Stomach smooth muscle (tissue), 2 donors: ENCODE results near the gene MYT1.

Experiments used
- H3K27ac ChIP-seq: one replicate; pipeline ENCODE4 v1.7.0; 2013; ENCODE audit warnings: mild to moderate bottlenecking, low read length, inconsistent platforms
- H3K27me3 ChIP-seq, 2 donors: one replicate each; pipeline ENCODE4 v1.7.0; 2013; ENCODE audit warnings: low read length in 2 of 2; ENCODE audit not compliant: insufficient read depth in 2 of 2, control insufficient read depth in 1 of 2
- H3K36me3 ChIP-seq, 2 donors: one replicate each; pipeline ENCODE4 v1.7.0; 2013; ENCODE audit warnings: low read length in 2 of 2; ENCODE audit not compliant: control insufficient read depth in 2 of 2, insufficient read depth in 2 of 2
- H3K4me1 ChIP-seq: one replicate; pipeline ENCODE4 v1.7.0; 2013; ENCODE audit warnings: low read length; ENCODE audit not compliant: control insufficient read depth, insufficient read depth
- H3K4me3 ChIP-seq, 2 donors: one replicate each; pipeline ENCODE4 v1.7.0; 2013; ENCODE audit warnings: low read length in 2 of 2
- H3K9ac ChIP-seq, 2 donors: one replicate each; pipeline ENCODE4 v1.7.0; 2013; ENCODE audit warnings: low read length in 2 of 2, mild to moderate bottlenecking in 1 of 2
- H3K9me3 ChIP-seq, 2 donors: one replicate each; pipeline ENCODE4 v1.7.0; 2013; ENCODE audit warnings: low read length in 2 of 2; ENCODE audit not compliant: control insufficient read depth in 2 of 2
- donor health status: healthy.
- donor health status: Pancreatic carcinoma.

The MYT1 gene

GRCh38 chr20:64196847-64197306 lies 32.6 kb downstream of the MYT1 start:
- H3K36me3 ChIP-seq, result no peaks in the 10 kb centered on the region
- H3K9ac ChIP-seq, result no peak overlapping the region
- no peaks in the 10 kb centered on the region for H3K9me3 ChIP-seq
- H3K4me1 ChIP-seq, result no peaks in the 10 kb centered on the region
- H3K4me3 ChIP-seq, result no peak overlapping the region
- no peak overlapping the region for H3K27ac ChIP-seq
- peaks cover 23 to 24% of the 10 kb centered on the region in 2 donors for H3K27me3 ChIP-seq

GRCh38 chr20:64198347-64198746 lies 34.1 kb downstream of the MYT1 start:
- Histone ChIP-seq H3K36me3 (no peaks in the 10 kb centered on the region), H3K27me3 (peaks cover 14 to 16% of the 10 kb centered on the region in 2 donors), H3K27ac (no peak overlapping the region), H3K4me3 (no peak overlapping the region), H3K9me3 (no peaks in the 10 kb centered on the region), H3K9ac (no peak overlapping the region), H3K4me1 (no peaks in the 10 kb centered on the region)

GRCh38 chr20:64199395-64199794 lies 35.1 kb downstream of the MYT1 start:
- H3K27me3 ChIP-seq, result peaks cover 14 to 19% of the 10 kb centered on the region in 2 donors
- no peaks in the 10 kb centered on the region for H3K36me3 ChIP-seq
- H3K4me3 ChIP-seq, result no peak overlapping the region

GRCh38 chr20:64200740-64201139 lies 36.5 kb downstream of the MYT1 start:
- no peaks in the 10 kb centered on the region for H3K36me3 ChIP-seq
- no peak overlapping the region for H3K4me3 ChIP-seq
- H3K27me3 ChIP-seq, result peaks cover 14 to 19% of the 10 kb centered on the region in 2 donors
- H3K9me3 ChIP-seq, result no peaks in the 10 kb centered on the region
- H3K9ac ChIP-seq, result no peak overlapping the region
- no peak overlapping the region for H3K27ac ChIP-seq
- no peaks in the 10 kb centered on the region for H3K4me1 ChIP-seq

More at GRCh38 chr20:64199395-64199794, 35.1 kb downstream of the MYT1 start:
- no peak overlapping the region for H3K27ac ChIP-seq
- H3K9ac ChIP-seq, result no peak overlapping the region
- no peaks in the 10 kb centered on the region for H3K4me1 ChIP-seq
- no peaks in the 10 kb centered on the region for H3K9me3 ChIP-seq

- Histone ChIP-seq H3K27me3 (peaks cover 10 to 20% of the 10 kb centered on the region in 2 donors), H3K27ac (no peak overlapping the region), H3K9ac (no peak overlapping the region), H3K4me3 (no peak overlapping the region), H3K4me1 (no peaks in the 10 kb centered on the region), H3K36me3 (no peaks in the 10 kb centered on the region), H3K9me3 (no peaks in the 10 kb centered on the region)
Observed at GRCh38 chr20:64201653-64202052, 37.4 kb downstream of the MYT1 start.

GRCh38 chr20:64203037-64203777 lies 39.0 kb downstream of the MYT1 start:
- Histone ChIP-seq H3K36me3 (no peaks in the 10 kb centered on the region), H3K9me3 (no peaks in the 10 kb centered on the region), H3K27me3 (peaks cover 10 to 12% of the 10 kb centered on the region in 2 donors), H3K4me3 (no peak overlapping the region), H3K27ac (no peak overlapping the region), H3K4me1 (no peaks in the 10 kb centered on the region), H3K9ac (no peak overlapping the region)

GRCh38 chr20:64205611-64206026 lies 41.4 kb downstream of the MYT1 start:
- H3K27me3 ChIP-seq, result peaks cover 1 to 10% of the 10 kb centered on the region in 2 donors
- H3K9ac ChIP-seq, result no peak overlapping the region
- H3K36me3 ChIP-seq, result no peaks in the 10 kb centered on the region
- H3K4me1 ChIP-seq, result no peaks in the 10 kb centered on the region
- no peaks in the 10 kb centered on the region for H3K9me3 ChIP-seq
- no peak overlapping the region for H3K4me3 ChIP-seq
- no peak overlapping the region for H3K27ac ChIP-seq

- H3K4me3 ChIP-seq, result no peak overlapping the region
- H3K4me1 ChIP-seq, result no peaks in the 10 kb centered on the region
- H3K9ac ChIP-seq, result no peak overlapping the region
- no peak overlapping the region for H3K27ac ChIP-seq
- no peaks in the 10 kb centered on the region for H3K36me3 ChIP-seq
- no peaks in the 10 kb centered on the region for H3K9me3 ChIP-seq
- H3K27me3 ChIP-seq, result peaks cover 0 to 10% of the 10 kb centered on the region in 2 donors
Observed at GRCh38 chr20:64206614-64207013, 42.4 kb downstream of the MYT1 start.

- Histone ChIP-seq H3K4me3 (no peak overlapping the region), H3K9ac (no peak overlapping the region), H3K9me3 (no peaks in the 10 kb centered on the region), H3K27me3 (peaks cover 0 to 7% of the 10 kb centered on the region in 2 donors), H3K4me1 (peaks cover 8% of the 10 kb centered on the region), H3K27ac (no peak overlapping the region), H3K36me3 (no peaks in the 10 kb centered on the region)
Observed at GRCh38 chr20:64207641-64208590, 43.7 kb downstream of the MYT1 start.

- H3K27ac ChIP-seq, result no peak overlapping the region
- no peak overlapping the region for H3K4me3 ChIP-seq
- H3K27me3 ChIP-seq, result peaks cover 0 to 3% of the 10 kb centered on the region in 2 donors
- no peaks in the 10 kb centered on the region for H3K9me3 ChIP-seq
- peaks cover 20% of the 10 kb centered on the region for H3K4me1 ChIP-seq
- no peaks in the 10 kb centered on the region for H3K36me3 ChIP-seq
- no peak overlapping the region for H3K9ac ChIP-seq
Observed at GRCh38 chr20:64209148-64209547, 44.9 kb downstream of the MYT1 start.
